Thymus (tissue), 11 donors: Measurements from ENCODE around the gene SDF2L1. TPM values are rescaled to one million over a fixed set of nuclear protein-coding genes. Genes with fewer than 3 reads are reported as not detected.
"Not testable (repeated sequence)": the region's sequence is repeated elsewhere in the genome, so short reads cannot be mapped to it uniquely, and the experiment has no call there.

Source experiments
- DNase-seq, 9 donors: peaks; one replicate each; pipeline ENCODE4 v3.0.0-alpha.2; 2013; ENCODE audit warnings: low spot score in 9 of 9, low read depth in 6 of 9, missing footprints in 1 of 9
- H3K27ac ChIP-seq, 2 donors: one replicate each; pipeline ENCODE4 v1.5.1; 2013; ENCODE audit warnings: control low read depth in 1 of 2, low read depth in 1 of 2, low read length in 1 of 2, mild to moderate bottlenecking in 1 of 2, moderate library complexity in 1 of 2
- H3K27me3 ChIP-seq, 2 donors: one replicate each; pipeline ENCODE4 v1.5.1; 2013; ENCODE audit warnings: low read length in 1 of 2; ENCODE audit not compliant: control insufficient read depth in 2 of 2, insufficient read depth in 1 of 2
- H3K36me3 ChIP-seq, 2 donors: one replicate each; pipeline ENCODE4 v1.5.1; 2013; ENCODE audit warnings: low read length in 1 of 2, mild to moderate bottlenecking in 1 of 2, moderate library complexity in 1 of 2; ENCODE audit not compliant: control insufficient read depth in 2 of 2, insufficient read depth in 2 of 2
- H3K4me1 ChIP-seq, 2 donors: one replicate each; pipeline ENCODE4 v1.5.1; 2013; ENCODE audit warnings: low read length in 2 of 2; ENCODE audit not compliant: control insufficient read depth in 2 of 2, insufficient read depth in 2 of 2
- H3K4me3 ChIP-seq, 2 donors: one replicate each; pipeline ENCODE4 v1.5.1; 2013; ENCODE audit warnings: low read length in 2 of 2, control low read depth in 1 of 2, mild to moderate bottlenecking in 1 of 2
- H3K9me3 ChIP-seq, 2 donors: one replicate each; pipeline ENCODE4 v1.5.1; 2013; ENCODE audit warnings: low read length in 1 of 2, mild to moderate bottlenecking in 1 of 2; ENCODE audit not compliant: control insufficient read depth in 2 of 2, insufficient read depth in 1 of 2
- WGBS: extraction: QIAGEN DNeasy Blood & Tissue Kit; methylation state at CpG from one replicate; pipeline ENCODE4 v1.1.7; 2013; 5-methylcytosine and 5-hydroxymethylcytosine counted together
- polyA plus RNA-seq: library from polyadenylated mRNA; stranded (reverse); fragments of 200-250 nt; gene quantifications from one replicate; pipeline ENCODE4 v1.2.3, GENCODE V29; 2013
- total RNA-seq: library from RNA; stranded (reverse); fragments of 120-200 nt; gene quantifications from one replicate; pipeline ENCODE4 v1.2.4, GENCODE V29; 2013
- donor health status: healthy.

Gene SDF2L1
- total and polyA plus RNA-seq, 2 donors: 21.7 to 22.8 TPM

DNA sequence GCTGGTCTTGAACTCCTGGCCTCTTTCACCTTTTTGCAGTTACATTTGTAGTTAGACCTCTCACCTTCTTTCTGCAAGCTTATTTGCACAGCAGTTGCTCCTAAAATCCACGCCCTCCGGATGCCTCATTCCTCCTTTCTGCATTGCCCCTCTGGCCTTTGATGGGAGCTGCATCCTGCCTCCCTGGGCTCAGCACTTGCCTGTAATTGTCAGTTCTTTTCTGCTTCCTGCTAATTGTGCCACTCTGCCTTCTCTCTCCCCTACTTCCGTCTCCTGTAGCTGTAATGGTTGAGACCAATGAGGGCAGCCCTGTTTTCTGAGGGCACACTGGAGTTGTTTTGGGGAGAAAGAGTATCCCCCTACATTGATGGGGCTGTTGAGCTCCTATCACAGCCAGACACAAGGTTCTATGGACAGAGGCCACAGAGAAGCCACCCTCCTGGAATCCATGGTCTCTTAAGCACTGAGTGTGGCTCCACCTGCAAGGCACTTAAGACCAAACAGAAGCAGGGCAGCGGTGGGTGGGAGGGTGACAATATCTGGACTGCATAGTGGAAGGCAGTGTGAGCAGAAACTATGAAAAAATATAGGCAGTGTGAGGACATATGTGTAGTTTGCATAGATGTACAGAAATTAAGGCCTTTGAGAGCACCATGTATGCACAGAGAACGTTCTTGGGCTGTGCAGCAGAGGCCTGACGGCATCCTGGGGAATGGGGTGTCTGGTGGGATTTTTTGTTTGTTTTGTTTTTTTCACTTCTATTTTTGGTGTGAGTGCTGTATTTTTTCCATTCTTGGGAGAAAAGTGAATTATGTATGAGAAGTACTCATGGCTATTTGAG, 42.8 kb upstream of the SDF2L1 start:
- WGBS: 98% methylated on average over 6 of the region's 6 CpGs
- Histone ChIP-seq H3K27ac (no peak overlapping the region), H3K4me1 (no peaks in the 10 kb centered on the region), H3K9me3 (peaks cover 0 to 2% of the 10 kb centered on the region in 2 donors), H3K27me3 (no peaks in the 10 kb centered on the region), H3K4me3 (no peak overlapping the region), H3K36me3 (peaks cover 29 to 42% of the 10 kb centered on the region in 2 donors)
- DNase-seq: no peak

DNA sequence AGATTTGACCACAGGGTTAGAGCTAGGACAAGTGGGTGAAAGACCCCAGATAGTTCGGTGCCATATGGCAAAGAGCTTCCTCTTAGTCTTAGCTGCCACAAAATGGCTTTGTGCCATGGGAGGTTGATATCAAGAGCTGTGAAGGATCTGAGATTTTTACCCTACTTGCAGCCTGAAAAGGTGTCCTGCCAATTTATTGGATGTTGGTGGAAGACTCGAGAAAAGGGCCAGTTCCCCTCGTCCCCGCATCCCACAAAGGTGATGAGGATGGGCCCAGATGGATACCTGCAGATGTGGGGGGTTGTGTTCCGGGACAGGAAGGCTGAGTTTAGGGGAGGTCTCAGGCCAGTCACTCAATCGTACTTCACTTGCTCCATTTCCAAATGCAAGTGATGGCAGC, 39.5 kb upstream of the SDF2L1 start:
- Histone ChIP-seq H3K27ac (no peak overlapping the region), H3K4me3 (no peak overlapping the region), H3K9me3 (no peaks in the 10 kb centered on the region), H3K27me3 (no peaks in the 10 kb centered on the region), H3K4me1 (no peaks in the 10 kb centered on the region), H3K36me3 (peaks cover 14 to 15% of the 10 kb centered on the region in 2 donors)
- DNase-seq: no peak
- 95% methylated on average over 6 of the region's 6 CpGs for WGBS

DNA sequence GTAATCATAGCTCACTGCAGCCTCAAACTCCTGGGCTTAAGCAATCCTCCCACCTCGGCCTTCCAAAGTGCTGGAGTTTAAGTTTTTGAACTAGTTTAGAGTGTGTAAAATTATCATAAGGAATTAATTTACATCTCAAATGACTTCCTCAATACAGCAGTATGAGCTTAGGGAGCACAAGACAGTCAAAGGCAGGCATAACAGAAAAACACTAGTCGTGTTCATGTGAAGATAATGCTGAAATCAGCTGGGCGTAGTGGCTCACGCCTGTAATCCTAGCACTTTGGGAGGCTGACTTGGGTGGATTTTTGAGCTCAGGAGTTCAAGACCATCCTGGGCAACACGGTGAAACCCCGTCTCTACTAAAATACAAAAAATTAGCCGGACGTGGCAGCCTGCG, 38.1 kb upstream of the SDF2L1 start:
- Histone ChIP-seq H3K27me3 (no peaks in the 10 kb centered on the region), H3K4me1 (no peaks in the 10 kb centered on the region), H3K27ac (no peak overlapping the region), H3K4me3 (no peak overlapping the region), H3K36me3 (peaks cover 12 to 13% of the 10 kb centered on the region in 2 donors), H3K9me3 (no peaks in the 10 kb centered on the region)
- no peak for DNase-seq
- WGBS: 96% methylated on average over 9 of the region's 9 CpGs

DNA sequence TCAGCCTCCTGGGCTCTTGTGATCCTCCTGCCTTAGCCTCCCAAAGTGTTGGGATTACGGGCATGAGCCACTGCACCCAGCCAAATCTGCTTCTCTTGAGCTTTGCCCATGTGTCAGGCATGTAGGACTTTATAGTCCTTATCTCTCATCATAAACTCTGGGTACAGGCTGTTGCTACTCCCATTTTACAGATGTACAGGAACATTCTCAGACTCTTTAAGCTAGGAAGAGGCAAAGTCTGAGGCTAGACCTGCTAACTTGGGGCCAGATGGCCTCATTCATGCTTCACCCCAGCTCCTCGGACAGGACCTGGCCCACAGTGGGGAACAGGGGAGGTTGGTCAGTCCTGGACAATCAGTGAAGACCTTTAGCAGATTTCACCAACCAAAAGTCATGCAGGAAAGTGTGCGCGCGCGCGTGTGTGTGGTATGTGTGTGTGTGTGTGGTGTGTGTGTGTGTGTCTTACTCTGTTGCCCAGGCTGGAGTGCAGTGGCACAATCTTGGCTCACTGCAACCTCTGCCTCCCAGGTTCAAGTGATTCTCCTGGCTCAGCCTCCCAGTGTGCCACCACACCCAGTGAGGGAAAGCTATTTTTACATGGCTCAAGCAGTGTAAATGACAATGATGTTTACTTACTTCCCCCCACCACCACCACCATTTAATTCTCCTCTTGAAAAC, 36.1 kb upstream of the SDF2L1 start:
- no peaks in the 10 kb centered on the region for H3K27me3 ChIP-seq
- no peaks in the 10 kb centered on the region for H3K9me3 ChIP-seq
- H3K4me1 ChIP-seq: no peaks in the 10 kb centered on the region
- no peak overlapping the region for H3K27ac ChIP-seq
- no peak for DNase-seq
- 99% methylated on average over 7 of the region's 7 CpGs for WGBS
- H3K4me3 ChIP-seq: no peak overlapping the region
- H3K36me3 ChIP-seq: peaks cover 14 to 19% of the 10 kb centered on the region in 2 donors

DNA sequence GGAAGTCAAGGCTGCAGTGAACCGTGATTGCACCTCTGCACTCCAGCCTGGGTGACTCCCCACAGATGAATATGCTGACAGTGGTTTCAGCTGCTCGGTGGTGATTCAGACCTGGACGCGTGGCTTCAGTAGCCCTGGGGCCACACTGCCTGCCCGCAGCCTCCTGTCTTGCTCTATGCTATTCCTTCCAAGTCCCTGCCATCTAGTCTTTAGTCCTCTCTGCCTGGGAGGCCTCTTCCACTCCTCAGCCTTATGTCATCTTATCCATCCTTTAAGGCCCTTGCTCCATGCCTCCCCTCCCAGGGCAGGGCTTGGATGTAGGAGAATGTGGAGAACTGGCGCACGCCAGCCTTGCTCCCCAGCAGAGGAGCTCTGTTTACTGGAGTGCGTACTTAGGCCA, 35.3 kb upstream of the SDF2L1 start:
- Histone ChIP-seq H3K4me3 (no peak overlapping the region), H3K27ac (no peak overlapping the region), H3K27me3 (no peaks in the 10 kb centered on the region), H3K36me3 (peaks cover 21 to 26% of the 10 kb centered on the region in 2 donors), H3K4me1 (no peaks in the 10 kb centered on the region), H3K9me3 (no peaks in the 10 kb centered on the region)
- no peak for DNase-seq
- WGBS: 97% methylated on average over 8 of the region's 8 CpGs

DNA sequence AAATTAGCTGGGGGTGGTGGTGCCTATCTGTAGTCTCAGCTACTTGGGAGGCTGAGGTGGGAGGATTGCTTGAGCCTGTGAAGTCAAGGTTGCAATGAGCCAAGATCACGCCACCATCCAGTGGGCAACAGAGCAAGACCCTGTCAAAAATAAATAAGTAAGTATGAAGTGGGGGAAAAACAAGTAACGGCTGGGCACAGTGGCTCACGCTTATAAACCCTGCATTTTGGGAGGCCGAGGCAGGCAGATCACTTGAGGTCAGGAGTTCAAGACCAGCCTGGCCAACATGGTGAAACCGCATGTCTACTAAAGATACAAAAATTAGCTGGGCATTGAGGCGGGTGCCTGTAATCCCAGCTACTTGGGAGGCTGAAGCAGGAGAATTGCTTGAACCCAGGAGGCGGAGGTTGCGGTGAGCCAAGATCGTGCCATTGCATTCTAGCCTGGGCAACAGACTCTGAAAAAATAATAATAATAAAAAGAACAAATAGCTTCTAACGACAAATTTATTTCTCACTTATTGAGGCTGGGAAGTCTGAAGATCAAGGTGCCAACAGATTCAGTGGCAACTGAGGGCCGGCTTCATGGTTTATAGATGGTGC, 32.4 kb upstream of the SDF2L1 start:
- 98% methylated on average over 11 of the region's 11 CpGs for WGBS
- H3K9me3 ChIP-seq: not testable (repeated sequence)
- H3K36me3 ChIP-seq: peaks cover 40% of the 10 kb centered on the region in 2 donors

DNA sequence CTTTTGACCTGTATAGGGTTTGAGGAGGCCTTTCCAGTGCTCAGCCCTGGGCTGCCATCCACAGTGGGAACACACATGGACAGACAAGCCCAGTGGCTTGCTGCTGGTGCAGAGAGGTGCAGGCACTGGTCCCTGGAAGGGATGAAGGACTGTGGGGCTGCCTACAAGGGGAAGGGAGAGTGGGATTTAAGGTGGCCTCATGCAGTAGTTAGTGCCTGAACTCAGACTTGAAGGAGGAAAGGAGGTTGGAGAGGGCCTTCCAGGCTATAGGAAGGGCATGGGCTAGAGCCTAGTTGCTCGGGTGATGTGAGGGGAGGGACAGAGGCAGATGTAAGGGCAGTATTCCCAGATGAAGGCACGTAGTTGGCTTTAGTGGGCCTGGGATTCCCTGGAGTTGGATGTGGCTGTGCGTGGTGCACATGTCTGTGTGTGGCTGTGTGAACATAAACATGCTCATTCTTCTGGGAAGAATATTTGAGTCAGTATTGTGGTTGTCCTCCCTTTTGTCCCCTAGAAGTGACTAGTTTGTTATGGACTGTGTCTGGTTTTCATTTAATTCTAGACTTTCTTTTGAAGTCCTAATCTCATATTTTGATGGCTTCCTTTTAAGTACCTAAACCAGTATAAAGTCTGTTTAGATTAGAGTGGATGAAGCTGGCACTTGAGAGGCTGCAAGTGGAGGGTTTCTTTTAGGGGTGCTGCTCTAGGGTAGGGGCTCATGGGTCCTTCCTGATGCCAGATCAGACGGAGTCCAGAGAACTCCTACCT, 30.7 kb upstream of the SDF2L1 start:
- no peak for DNase-seq
- Histone ChIP-seq H3K36me3 (peaks cover 40 to 43% of the 10 kb centered on the region in 2 donors), H3K27me3 (no peaks in the 10 kb centered on the region), H3K4me1 (no peaks in the 10 kb centered on the region), H3K9me3 (no peaks in the 10 kb centered on the region), H3K4me3 (no peak overlapping the region), H3K27ac (no peak overlapping the region)
- WGBS: 98% methylated on average over 4 of the region's 4 CpGs

More for the DNA sequence above, 32.4 kb upstream of the SDF2L1 start:
- not testable (repeated sequence) for H3K4me1 ChIP-seq, H3K27ac ChIP-seq, DNase-seq, H3K4me3 ChIP-seq, H3K27me3 ChIP-seq

DNA sequence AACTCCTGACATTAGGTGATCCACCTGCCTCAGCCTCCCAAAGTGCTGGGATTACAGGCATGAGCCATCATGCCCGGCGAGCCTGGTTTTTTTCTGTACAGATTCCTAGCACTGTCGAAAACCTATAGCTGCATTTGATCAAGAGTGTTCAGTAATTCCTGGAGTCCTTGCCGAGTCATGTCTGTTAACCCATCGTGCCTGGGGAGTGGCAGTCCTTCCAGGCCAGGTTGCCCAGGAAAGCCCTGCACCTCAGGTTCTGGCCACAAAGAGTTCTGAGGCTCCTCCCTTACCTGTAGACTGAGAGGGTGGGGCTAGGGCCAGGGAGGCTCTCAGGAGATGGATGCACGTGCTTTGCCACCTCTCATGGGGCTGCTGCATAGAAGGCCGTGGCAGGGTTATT, 29.2 kb upstream of the SDF2L1 start:
- Histone ChIP-seq H3K4me3 (no peak overlapping the region), H3K4me1 (no peaks in the 10 kb centered on the region), H3K27ac (no peak overlapping the region), H3K9me3 (no peaks in the 10 kb centered on the region), H3K36me3 (peaks cover 43 to 46% of the 10 kb centered on the region in 2 donors), H3K27me3 (no peaks in the 10 kb centered on the region)
- no peak for DNase-seq
- WGBS: 97% methylated on average over 7 of the region's 7 CpGs
